Esophagus squamous epithelium (tissue), 5 donors: ENCODE results near the gene CHN2. TPM values are rescaled to one million over a fixed set of nuclear protein-coding genes. Genes with fewer than 3 reads are reported as not detected.

Experiments used
- DNase-seq: peaks from one replicate; lab custom pipeline; 2025; lab: John Stamatoyannopoulos, UW
- H3K27ac ChIP-seq, 4 donors: fragments of 200-600 bp; sonication (generic); one replicate each; pipeline ENCODE4 v1.5.1; 2016 to 2019; ENCODE audit warnings: mild to moderate bottlenecking in 1 of 4
- H3K27me3 ChIP-seq, 4 donors: fragments of 200-600 bp; sonication (generic); 1 replicate in 3 of 4; 2 replicates in 1 of 4; pipeline versions ENCODE4 v1.5.1 to v1.6.0; 2017 to 2021; ENCODE audit warnings: antibody characterized with exemption in 1 of 4
- H3K36me3 ChIP-seq, 3 donors: fragments of 200-600 bp; sonication (generic); one replicate each; pipeline ENCODE4 v1.5.1; 2016 to 2019
- H3K4me1 ChIP-seq, 3 donors: fragments of 200-600 bp; sonication (generic); one replicate each; pipeline ENCODE4 v1.5.1; 2017 to 2019
- H3K4me3 ChIP-seq, 4 donors: fragments of 200-600 bp; sonication (generic); 1 replicate in 3 of 4; 2 replicates in 1 of 4; pipeline ENCODE4 v1.5.1; 2016 to 2019; ENCODE audit warnings: mild to moderate bottlenecking in 2 of 4, moderate library complexity in 1 of 4
- H3K9me3 ChIP-seq, 3 donors: fragments of 200-600 bp; sonication (generic); one replicate each; pipeline ENCODE4 v1.5.1; 2016 to 2019
- POLR2A ChIP-seq, 4 donors: fragments of 450-650 bp; IDR thresholded peaks; one replicate each; pipeline ENCODE4 v1.6.1; 2017; ENCODE audit warnings: antibody characterized with exemption in 4 of 4, mild to moderate bottlenecking in 4 of 4, moderate library complexity in 3 of 4
- WGBS, 2 donors: methylation state at CpG; one replicate each; pipeline ENCODE4 v1.1.5; 2018; 5-methylcytosine and 5-hydroxymethylcytosine counted together
- intact Hi-C: fragments of 100-400 bp; cut with DNase I; formaldehyde crosslinking; loops from one replicate; pipeline ENCODE4 v1.15.0; 2022
- total RNA-seq, 4 donors: library from RNA; depleted of rRNA; stranded (reverse); fragments of >200 nt; gene quantifications; one replicate each; pipeline ENCODE4 v1.1.0, GENCODE V29; 2016
- TF ChIP-seq, protein P1 (sequence below), 6 experiments: fragments of 450-650 bp in 4 of 6; fragments of 200-600 bp in 2 of 6; sonication (generic) in 2 of 6; IDR thresholded peaks; one replicate each; pipeline ENCODE4 v1.5.1; 2016 to 2019; ENCODE audit warnings: antibody characterized with exemption in 6 of 6, mild to moderate bottlenecking in 4 of 6, moderate library complexity in 4 of 6
- donor health status: DM: yes; HTN: yes; CAD: no.

The CHN2 gene
- total RNA-seq, 4 donors from 2014 or later: 0.08 to 8.6 (median 1.7) TPM

DNA sequence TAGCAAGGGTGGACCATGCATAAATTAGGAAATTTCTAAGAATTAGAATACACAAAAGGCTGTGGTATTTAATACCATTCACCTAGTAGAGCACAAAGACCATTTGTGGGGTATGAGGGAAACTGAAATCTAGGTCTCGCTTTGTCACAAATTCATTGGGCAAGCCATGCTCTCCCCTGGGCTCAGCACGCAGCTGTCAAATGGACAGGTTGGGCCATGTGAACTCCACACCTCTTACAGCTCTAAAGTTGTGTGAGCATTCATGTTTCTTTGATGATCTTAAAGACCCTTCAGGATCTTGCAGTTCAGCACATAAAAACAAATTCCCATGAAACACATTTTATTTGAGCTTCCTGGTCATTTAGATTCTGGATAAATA is 121.3 kb downstream of the CHN2 start:
- intact Hi-C loops: no loop called here
- peaks cover 0 to 7% (median 0%) of the 10 kb centered on the region in 4 donors for H3K27me3 ChIP-seq
- H3K4me3 ChIP-seq: no peak overlapping the region
- H3K27ac ChIP-seq: no peak overlapping the region
- WGBS, 2 donors: 94 to 96% methylated on average over 2 of the region's 2 CpGs
- DNase-seq: no peak
- TF ChIP-seq POLR2A (IDR thresholded peaks at IDR 0.05): no peak
- TF ChIP-seq, protein P1, sequence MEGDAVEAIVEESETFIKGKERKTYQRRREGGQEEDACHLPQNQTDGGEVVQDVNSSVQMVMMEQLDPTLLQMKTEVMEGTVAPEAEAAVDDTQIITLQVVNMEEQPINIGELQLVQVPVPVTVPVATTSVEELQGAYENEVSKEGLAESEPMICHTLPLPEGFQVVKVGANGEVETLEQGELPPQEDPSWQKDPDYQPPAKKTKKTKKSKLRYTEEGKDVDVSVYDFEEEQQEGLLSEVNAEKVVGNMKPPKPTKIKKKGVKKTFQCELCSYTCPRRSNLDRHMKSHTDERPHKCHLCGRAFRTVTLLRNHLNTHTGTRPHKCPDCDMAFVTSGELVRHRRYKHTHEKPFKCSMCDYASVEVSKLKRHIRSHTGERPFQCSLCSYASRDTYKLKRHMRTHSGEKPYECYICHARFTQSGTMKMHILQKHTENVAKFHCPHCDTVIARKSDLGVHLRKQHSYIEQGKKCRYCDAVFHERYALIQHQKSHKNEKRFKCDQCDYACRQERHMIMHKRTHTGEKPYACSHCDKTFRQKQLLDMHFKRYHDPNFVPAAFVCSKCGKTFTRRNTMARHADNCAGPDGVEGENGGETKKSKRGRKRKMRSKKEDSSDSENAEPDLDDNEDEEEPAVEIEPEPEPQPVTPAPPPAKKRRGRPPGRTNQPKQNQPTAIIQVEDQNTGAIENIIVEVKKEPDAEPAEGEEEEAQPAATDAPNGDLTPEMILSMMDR (IDR thresholded peaks at IDR 0.05): no peak
- H3K36me3 ChIP-seq: no peaks in the 10 kb centered on the region
- H3K9me3 ChIP-seq: no peaks in the 10 kb centered on the region
- H3K4me1 ChIP-seq: no peaks in the 10 kb centered on the region

- TF ChIP-seq, protein P1 (IDR thresholded peaks at IDR 0.05): no peak
- TF ChIP-seq POLR2A (IDR thresholded peaks at IDR 0.05): no peak
- Histone ChIP-seq H3K4me3 (no peak overlapping the region), H3K9me3 (no peaks in the 10 kb centered on the region), H3K27ac (no peak overlapping the region), H3K27me3 (no peaks in the 10 kb centered on the region), H3K4me1 (no peaks in the 10 kb centered on the region), H3K36me3 (no peaks in the 10 kb centered on the region)
- no peak for DNase-seq
- intact Hi-C loops: no loop called here
- 82 to 85% methylated on average over 3 of the region's 3 CpGs for WGBS, 2 donors
These were observed 122.4 kb downstream of the CHN2 start for GRCh38 chr7:29316926-29317325.

GRCh38 chr7:29318853-29319718 is 124.5 kb downstream of the CHN2 start:
- DNase-seq: no peak
- Histone ChIP-seq H3K4me1 (no peaks in the 10 kb centered on the region), H3K9me3 (no peaks in the 10 kb centered on the region), H3K27ac (no peak overlapping the region), H3K4me3 (no peak overlapping the region), H3K36me3 (no peaks in the 10 kb centered on the region), H3K27me3 (no peaks in the 10 kb centered on the region)
- intact Hi-C loops: no loop called here
- TF ChIP-seq, protein P1 (IDR thresholded peaks at IDR 0.05): no peak
- no peak for TF ChIP-seq POLR2A (IDR thresholded peaks at IDR 0.05)
- WGBS, 2 donors: 77% methylated on average over 9 of the region's 9 CpGs

DNA sequence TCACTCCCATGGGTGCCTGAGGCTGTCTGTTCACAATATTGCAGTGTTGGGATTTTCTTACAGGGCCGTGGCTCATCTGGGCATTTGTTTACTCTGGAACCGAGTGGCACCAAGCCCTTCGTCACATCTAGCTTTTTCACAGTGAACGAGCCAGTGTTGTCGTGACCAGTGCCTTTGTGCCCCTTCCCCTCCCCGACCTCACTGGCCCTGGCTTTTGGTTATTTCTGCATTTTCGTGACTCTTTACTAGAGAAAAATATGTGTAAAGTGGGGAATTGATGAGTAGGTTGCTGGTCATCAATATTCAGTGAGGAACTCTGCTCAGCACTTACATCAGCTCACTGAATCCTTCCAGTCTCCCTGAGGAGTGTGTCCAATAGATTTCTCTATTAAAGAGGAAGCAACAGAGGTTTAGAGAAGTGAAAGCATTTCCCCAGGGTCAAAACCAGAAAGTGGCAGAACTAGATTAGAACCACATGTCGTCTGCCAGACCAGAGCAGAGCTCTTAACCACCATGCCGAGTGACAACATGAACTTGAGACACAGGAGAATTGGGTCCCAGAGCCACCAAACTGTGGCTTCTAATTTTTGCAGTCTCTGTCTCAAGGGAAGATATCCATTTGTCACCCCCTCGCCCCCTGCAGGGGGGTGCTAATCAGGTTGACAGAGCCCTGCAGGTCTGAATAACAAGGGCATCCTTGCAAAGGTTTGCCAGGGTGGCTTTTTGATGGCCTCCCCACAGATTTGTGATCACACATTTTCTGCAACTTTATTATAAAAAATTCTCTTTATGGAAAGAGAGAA is 125.3 kb downstream of the CHN2 start:
- no peak for DNase-seq
- WGBS, 2 donors: 43 to 46% methylated on average over 10 of the region's 10 CpGs
- H3K36me3 ChIP-seq: no peaks in the 10 kb centered on the region
- H3K4me3 ChIP-seq: no peak overlapping the region
- no peaks in the 10 kb centered on the region for H3K9me3 ChIP-seq
- no peak overlapping the region for H3K27ac ChIP-seq
- no peaks in the 10 kb centered on the region for H3K27me3 ChIP-seq
- intact Hi-C loops: no loop called here
- H3K4me1 ChIP-seq: no peaks in the 10 kb centered on the region
- no peak for TF ChIP-seq POLR2A (IDR thresholded peaks at IDR 0.05)
- TF ChIP-seq, protein P1 (IDR thresholded peaks at IDR 0.05): no peak

DNA sequence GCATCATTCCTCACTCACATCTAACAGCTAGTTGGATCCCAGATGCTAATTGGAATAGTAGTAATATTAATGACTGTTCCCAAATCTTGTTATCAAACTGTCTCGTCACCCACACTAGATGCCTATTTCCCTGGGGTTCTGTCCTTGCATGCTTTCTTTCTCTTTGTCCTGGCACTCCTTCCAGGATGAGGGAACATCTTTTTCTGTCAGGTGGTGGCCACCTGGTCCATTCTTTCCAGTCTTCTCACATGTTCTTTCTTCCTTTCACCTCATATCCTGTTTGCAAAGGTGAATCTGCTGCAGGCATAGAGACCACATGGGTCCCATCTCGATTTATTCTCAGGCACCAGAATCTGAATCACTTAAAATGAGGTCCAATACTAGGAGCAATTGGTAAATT is 126.0 kb downstream of the CHN2 start:
- H3K9me3 ChIP-seq: no peaks in the 10 kb centered on the region
- no peaks in the 10 kb centered on the region for H3K27me3 ChIP-seq
- H3K27ac ChIP-seq: no peak overlapping the region
- WGBS, 2 donors: 68 to 75% methylated on average over 2 of the region's 2 CpGs
- H3K4me3 ChIP-seq: no peak overlapping the region
- no peaks in the 10 kb centered on the region for H3K4me1 ChIP-seq
- intact Hi-C loops: no loop called here
- no peak for TF ChIP-seq POLR2A (IDR thresholded peaks at IDR 0.05)
- TF ChIP-seq, protein P1 (IDR thresholded peaks at IDR 0.05): no peak
- DNase-seq: no peak
- H3K36me3 ChIP-seq: no peaks in the 10 kb centered on the region
